GM23338 (cell line): ENCODE measurements around the gene ATP6V0A4. TPM values are rescaled to one million over a fixed set of nuclear protein-coding genes. Genes with fewer than 3 reads are reported as not detected.

ENCODE experiments used
- ATAC-seq: fragments of 200-7000 bp; cut with Tn5 transposase; 3 replicates; pipeline ENCODE4 v1.9.1; 2020
- DNase-seq: peaks from one replicate; pipeline ENCODE4 v3.0.0-alpha.2; 2015; ENCODE audit warnings: low spot score
- H2AFZ ChIP-seq: fragments of 200-600 bp; sonication (generic); 2 replicates; pipeline ENCODE4 v1.8.0; 2016; ENCODE audit warnings: antibody characterized with exemption, mild to moderate bottlenecking, moderate library complexity
- H3F3A ChIP-seq: fragments of 200-600 bp; sonication (generic); replicated peaks from 2 replicates; pipeline ENCODE4 v1.8.0; 2017; ENCODE audit warnings: antibody characterized with exemption, mixed run types, low read depth
- H3K27ac ChIP-seq: fragments of 200-600 bp; sonication (generic); 2 replicates; pipeline ENCODE4 v1.6.1; 2016; ENCODE audit warnings: low read depth
- H3K27me3 ChIP-seq: fragments of 200-600 bp; sonication (generic); 2 replicates; pipeline ENCODE4 v1.8.0; 2016; ENCODE audit warnings: mild to moderate bottlenecking, mixed run types, moderate library complexity; ENCODE audit not compliant: insufficient read depth
- H3K36me3 ChIP-seq: fragments of 200-600 bp; sonication (generic); 2 replicates; pipeline ENCODE4 v1.8.0; 2016; ENCODE audit warnings: mild to moderate bottlenecking; ENCODE audit not compliant: insufficient read depth
- H3K4me1 ChIP-seq: fragments of 200-600 bp; sonication (generic); 2 replicates; pipeline ENCODE4 v1.8.0; 2016; ENCODE audit warnings: mild to moderate bottlenecking, moderate library complexity; ENCODE audit not compliant: insufficient read depth
- H3K4me2 ChIP-seq: fragments of 200-600 bp; sonication (generic); 2 replicates; pipeline ENCODE4 v1.7.1; 2017; ENCODE audit warnings: mixed run types
- H3K4me3 ChIP-seq: fragments of 200-600 bp; sonication (generic); 2 replicates; pipeline ENCODE4 v1.6.1; 2016; ENCODE audit warnings: mixed run types
- H3K79me2 ChIP-seq: fragments of 200-600 bp; sonication (generic); replicated peaks from 2 replicates; pipeline ENCODE4 v1.8.0; 2017; ENCODE audit warnings: mild to moderate bottlenecking; ENCODE audit not compliant: insufficient read depth
- H3K9me2 ChIP-seq: fragments of 200-600 bp; sonication (generic); 2 replicates; pipeline ENCODE4 v1.8.0; 2017; ENCODE audit not compliant: insufficient read depth
- H4K20me1 ChIP-seq: fragments of 200-600 bp; sonication (generic); replicated peaks from 2 replicates; pipeline ENCODE4 v1.8.0; 2017; ENCODE audit warnings: mild to moderate bottlenecking; ENCODE audit not compliant: insufficient read depth
- H3K27ac Mint-ChIP-seq: 2 replicates; pipeline ENCODE4 v1.8.0; 2020; ENCODE audit warnings: inconsistent platforms, mild to moderate bottlenecking, moderate library complexity, mixed read lengths
- H3K27me3 Mint-ChIP-seq: 3 replicates; pipeline ENCODE4 v1.8.0; 2022; ENCODE audit warnings: low read depth, mild to moderate bottlenecking, moderate library complexity, mixed read lengths, inconsistent platforms; ENCODE audit not compliant: insufficient read depth, poor library complexity
- H3K36me3 Mint-ChIP-seq: 3 replicates; pipeline ENCODE4 v1.8.0; 2021; ENCODE audit warnings: low read depth, mild to moderate bottlenecking, inconsistent platforms, moderate library complexity, mixed read lengths
- H3K4me1 Mint-ChIP-seq: 3 replicates; pipeline ENCODE4 v1.8.0; 2020; ENCODE audit warnings: mild to moderate bottlenecking, inconsistent platforms, mixed read lengths
- H3K4me3 Mint-ChIP-seq: 3 replicates; pipeline ENCODE4 v1.8.0; 2021; ENCODE audit warnings: moderate library complexity, mild to moderate bottlenecking, inconsistent platforms, mixed read lengths
- H3K9me3 Mint-ChIP-seq: 3 replicates; pipeline ENCODE4 v1.8.0; 2020; ENCODE audit warnings: moderate library complexity, mild to moderate bottlenecking, inconsistent platforms, mixed read lengths
- CREB1 ChIP-seq: fragments of 250-450 bp; sonication (Bioruptor Pico); IDR thresholded peaks from 2 replicates; pipeline ENCODE4 v1.5.0; 2020; ENCODE audit warnings: low read depth, mild to moderate bottlenecking, moderate library complexity
- EZH2 ChIP-seq: fragments of 200-600 bp; sonication (generic); IDR thresholded peaks from one replicate; pipeline ENCODE4 v1.8.0; 2017; ENCODE audit warnings: antibody characterized with exemption, mild to moderate bottlenecking, low read depth; ENCODE audit not compliant: unreplicated experiment
- NANOG ChIP-seq: IDR thresholded peaks from 2 replicates; pipeline ENCODE4 v1.6.1; 2016; ENCODE audit warnings: antibody characterized with exemption, borderline replicate concordance
- POLR2AphosphoS5 ChIP-seq: IDR thresholded peaks from 2 replicates; pipeline ENCODE4 v1.6.1; 2016; ENCODE audit warnings: antibody characterized with exemption, low read depth
- STAT1 ChIP-seq: IDR thresholded peaks from one replicate; pipeline ENCODE4 v1.6.1; 2016; ENCODE audit warnings: antibody characterized with exemption; ENCODE audit not compliant: unreplicated experiment
- ZNF114 ChIP-seq: fragments of 250-450 bp; sonication (Bioruptor Pico); IDR thresholded peaks from 2 replicates; pipeline ENCODE4 v1.5.0; 2020; ENCODE audit warnings: mild to moderate bottlenecking, moderate library complexity
- ZNF331 ChIP-seq: fragments of 250-450 bp; sonication (Bioruptor Pico); IDR thresholded peaks from 2 replicates; pipeline ENCODE4 v1.5.0; 2020; ENCODE audit warnings: low read depth, mild to moderate bottlenecking, moderate library complexity
- polyA plus RNA-seq: library from polyadenylated mRNA; unstranded; fragments of >200 nt; fragmentation: Nextera tagmentation; extraction: Ambion mirVana; gene quantifications from 2 replicates; pipeline ENCODE4 v1.2.1, GENCODE V29; 2016
- total RNA-seq: library from RNA; depleted of rRNA; stranded (reverse); fragments of >200 nt; shearing (Covaris generic); gene quantifications from 2 replicates; pipeline ENCODE4 v1.2.3, GENCODE V29; 2014
- TF ChIP-seq, protein P1 (sequence below): fragments of 250-450 bp; sonication (Bioruptor Pico); IDR thresholded peaks from 2 replicates; pipeline ENCODE4 v1.5.0; 2020; ENCODE audit warnings: mild to moderate bottlenecking, moderate library complexity
- TF ChIP-seq, protein P2 (sequence below): IDR thresholded peaks from one replicate; pipeline ENCODE4 v1.6.1; 2018; ENCODE audit warnings: antibody characterized with exemption; ENCODE audit not compliant: unreplicated experiment
- TF ChIP-seq, protein P3 (sequence below), 2 experiments: fragments of 200-600 bp in 1 of 2; sonication (generic) in 1 of 2; conservative IDR thresholded peaks; 2 replicates each; pipeline versions ENCODE4 v1.5.1 to v1.6.1; 2016 to 2017; ENCODE audit warnings: antibody characterized with exemption in 2 of 2, low read depth in 2 of 2, mild to moderate bottlenecking in 2 of 2, moderate library complexity in 1 of 2
- TF ChIP-seq, protein P4 (sequence below): IDR thresholded peaks from 2 replicates; pipeline ENCODE4 v1.6.1; 2016; ENCODE audit warnings: antibody characterized with exemption

Gene ATP6V0A4
- total and polyA plus RNA-seq, 2 experiments from 2014 or later, result 0.10 to 1.3 TPM

DNA sequence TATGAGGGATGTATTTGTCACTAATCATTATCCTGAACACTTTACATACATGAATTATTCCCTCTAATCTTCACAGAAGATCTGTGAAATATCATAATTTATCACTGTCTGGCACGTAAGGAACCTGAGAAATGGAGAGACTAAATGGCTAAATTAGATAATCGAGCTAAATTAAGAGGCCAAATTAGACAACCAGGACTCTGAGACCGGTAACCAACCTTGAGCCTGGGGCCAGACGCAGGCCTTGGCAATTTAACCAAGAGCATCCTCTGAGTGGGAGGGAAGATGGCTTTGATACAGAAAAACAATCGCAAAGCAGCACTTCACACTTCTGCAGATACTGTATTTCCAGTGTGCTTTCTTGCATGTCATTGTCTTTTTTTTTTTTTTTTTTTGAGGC lies 118.2 kb downstream of the ATP6V0A4 start:
- H3K27me3 Mint-ChIP-seq, result peaks cover 7% of the 10 kb centered on the region
- H3K36me3 ChIP-seq, result no peaks in the 10 kb centered on the region
- TF ChIP-seq STAT1, result no peak
- TF ChIP-seq, protein P1, sequence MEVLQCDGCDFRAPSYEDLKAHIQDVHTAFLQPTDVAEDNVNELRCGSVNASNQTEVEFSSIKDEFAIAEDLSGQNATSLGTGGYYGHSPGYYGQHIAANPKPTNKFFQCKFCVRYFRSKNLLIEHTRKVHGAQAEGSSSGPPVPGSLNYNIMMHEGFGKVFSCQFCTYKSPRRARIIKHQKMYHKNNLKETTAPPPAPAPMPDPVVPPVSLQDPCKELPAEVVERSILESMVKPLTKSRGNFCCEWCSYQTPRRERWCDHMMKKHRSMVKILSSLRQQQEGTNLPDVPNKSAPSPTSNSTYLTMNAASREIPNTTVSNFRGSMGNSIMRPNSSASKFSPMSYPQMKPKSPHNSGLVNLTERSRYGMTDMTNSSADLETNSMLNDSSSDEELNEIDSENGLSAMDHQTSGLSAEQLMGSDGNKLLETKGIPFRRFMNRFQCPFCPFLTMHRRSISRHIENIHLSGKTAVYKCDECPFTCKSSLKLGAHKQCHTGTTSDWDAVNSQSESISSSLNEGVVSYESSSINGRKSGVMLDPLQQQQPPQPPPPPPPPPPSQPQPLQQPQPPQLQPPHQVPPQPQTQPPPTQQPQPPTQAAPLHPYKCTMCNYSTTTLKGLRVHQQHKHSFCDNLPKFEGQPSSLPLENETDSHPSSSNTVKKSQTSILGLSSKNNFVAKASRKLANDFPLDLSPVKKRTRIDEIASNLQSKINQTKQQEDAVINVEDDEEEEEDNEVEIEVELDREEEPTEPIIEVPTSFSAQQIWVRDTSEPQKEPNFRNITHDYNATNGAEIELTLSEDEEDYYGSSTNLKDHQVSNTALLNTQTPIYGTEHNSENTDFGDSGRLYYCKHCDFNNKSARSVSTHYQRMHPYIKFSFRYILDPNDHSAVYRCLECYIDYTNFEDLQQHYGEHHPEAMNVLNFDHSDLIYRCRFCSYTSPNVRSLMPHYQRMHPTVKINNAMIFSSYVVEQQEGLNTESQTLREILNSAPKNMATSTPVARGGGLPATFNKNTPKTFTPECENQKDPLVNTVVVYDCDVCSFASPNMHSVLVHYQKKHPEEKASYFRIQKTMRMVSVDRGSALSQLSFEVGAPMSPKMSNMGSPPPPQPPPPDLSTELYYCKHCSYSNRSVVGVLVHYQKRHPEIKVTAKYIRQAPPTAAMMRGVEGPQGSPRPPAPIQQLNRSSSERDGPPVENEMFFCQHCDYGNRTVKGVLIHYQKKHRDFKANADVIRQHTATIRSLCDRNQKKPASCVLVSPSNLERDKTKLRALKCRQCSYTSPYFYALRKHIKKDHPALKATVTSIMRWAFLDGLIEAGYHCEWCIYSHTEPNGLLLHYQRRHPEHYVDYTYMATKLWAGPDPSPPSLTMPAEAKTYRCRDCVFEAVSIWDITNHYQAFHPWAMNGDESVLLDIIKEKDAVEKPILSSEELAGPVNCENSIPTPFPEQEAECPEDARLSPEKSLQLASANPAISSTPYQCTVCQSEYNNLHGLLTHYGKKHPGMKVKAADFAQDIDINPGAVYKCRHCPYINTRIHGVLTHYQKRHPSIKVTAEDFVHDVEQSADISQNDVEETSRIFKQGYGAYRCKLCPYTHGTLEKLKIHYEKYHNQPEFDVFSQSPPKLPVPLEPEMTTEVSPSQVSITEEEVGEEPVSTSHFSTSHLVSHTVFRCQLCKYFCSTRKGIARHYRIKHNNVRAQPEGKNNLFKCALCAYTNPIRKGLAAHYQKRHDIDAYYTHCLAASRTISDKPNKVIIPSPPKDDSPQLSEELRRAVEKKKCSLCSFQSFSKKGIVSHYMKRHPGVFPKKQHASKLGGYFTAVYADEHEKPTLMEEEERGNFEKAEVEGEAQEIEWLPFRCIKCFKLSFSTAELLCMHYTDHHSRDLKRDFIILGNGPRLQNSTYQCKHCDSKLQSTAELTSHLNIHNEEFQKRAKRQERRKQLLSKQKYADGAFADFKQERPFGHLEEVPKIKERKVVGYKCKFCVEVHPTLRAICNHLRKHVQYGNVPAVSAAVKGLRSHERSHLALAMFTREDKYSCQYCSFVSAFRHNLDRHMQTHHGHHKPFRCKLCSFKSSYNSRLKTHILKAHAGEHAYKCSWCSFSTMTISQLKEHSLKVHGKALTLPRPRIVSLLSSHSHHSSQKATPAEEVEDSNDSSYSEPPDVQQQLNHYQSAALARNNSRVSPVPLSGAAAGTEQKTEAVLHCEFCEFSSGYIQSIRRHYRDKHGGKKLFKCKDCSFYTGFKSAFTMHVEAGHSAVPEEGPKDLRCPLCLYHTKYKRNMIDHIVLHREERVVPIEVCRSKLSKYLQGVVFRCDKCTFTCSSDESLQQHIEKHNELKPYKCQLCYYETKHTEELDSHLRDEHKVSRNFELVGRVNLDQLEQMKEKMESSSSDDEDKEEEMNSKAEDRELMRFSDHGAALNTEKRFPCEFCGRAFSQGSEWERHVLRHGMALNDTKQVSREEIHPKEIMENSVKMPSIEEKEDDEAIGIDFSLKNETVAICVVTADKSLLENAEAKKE (CRISPR knock-in tag), result no peak
- no peak for TF ChIP-seq CREB1 (CRISPR knock-in tag)
- TF ChIP-seq EZH2, result no peak
- TF ChIP-seq NANOG, result no peak
- TF ChIP-seq ZNF331 (CRISPR knock-in tag), result no peak
- TF ChIP-seq, protein P2, sequence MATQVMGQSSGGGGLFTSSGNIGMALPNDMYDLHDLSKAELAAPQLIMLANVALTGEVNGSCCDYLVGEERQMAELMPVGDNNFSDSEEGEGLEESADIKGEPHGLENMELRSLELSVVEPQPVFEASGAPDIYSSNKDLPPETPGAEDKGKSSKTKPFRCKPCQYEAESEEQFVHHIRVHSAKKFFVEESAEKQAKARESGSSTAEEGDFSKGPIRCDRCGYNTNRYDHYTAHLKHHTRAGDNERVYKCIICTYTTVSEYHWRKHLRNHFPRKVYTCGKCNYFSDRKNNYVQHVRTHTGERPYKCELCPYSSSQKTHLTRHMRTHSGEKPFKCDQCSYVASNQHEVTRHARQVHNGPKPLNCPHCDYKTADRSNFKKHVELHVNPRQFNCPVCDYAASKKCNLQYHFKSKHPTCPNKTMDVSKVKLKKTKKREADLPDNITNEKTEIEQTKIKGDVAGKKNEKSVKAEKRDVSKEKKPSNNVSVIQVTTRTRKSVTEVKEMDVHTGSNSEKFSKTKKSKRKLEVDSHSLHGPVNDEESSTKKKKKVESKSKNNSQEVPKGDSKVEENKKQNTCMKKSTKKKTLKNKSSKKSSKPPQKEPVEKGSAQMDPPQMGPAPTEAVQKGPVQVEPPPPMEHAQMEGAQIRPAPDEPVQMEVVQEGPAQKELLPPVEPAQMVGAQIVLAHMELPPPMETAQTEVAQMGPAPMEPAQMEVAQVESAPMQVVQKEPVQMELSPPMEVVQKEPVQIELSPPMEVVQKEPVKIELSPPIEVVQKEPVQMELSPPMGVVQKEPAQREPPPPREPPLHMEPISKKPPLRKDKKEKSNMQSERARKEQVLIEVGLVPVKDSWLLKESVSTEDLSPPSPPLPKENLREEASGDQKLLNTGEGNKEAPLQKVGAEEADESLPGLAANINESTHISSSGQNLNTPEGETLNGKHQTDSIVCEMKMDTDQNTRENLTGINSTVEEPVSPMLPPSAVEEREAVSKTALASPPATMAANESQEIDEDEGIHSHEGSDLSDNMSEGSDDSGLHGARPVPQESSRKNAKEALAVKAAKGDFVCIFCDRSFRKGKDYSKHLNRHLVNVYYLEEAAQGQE, result no peak
- TF ChIP-seq POLR2AphosphoS5, result no peak
- TF ChIP-seq, protein P3, sequence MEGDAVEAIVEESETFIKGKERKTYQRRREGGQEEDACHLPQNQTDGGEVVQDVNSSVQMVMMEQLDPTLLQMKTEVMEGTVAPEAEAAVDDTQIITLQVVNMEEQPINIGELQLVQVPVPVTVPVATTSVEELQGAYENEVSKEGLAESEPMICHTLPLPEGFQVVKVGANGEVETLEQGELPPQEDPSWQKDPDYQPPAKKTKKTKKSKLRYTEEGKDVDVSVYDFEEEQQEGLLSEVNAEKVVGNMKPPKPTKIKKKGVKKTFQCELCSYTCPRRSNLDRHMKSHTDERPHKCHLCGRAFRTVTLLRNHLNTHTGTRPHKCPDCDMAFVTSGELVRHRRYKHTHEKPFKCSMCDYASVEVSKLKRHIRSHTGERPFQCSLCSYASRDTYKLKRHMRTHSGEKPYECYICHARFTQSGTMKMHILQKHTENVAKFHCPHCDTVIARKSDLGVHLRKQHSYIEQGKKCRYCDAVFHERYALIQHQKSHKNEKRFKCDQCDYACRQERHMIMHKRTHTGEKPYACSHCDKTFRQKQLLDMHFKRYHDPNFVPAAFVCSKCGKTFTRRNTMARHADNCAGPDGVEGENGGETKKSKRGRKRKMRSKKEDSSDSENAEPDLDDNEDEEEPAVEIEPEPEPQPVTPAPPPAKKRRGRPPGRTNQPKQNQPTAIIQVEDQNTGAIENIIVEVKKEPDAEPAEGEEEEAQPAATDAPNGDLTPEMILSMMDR (conservative IDR thresholded peaks at IDR 0.05; ENCODE audit: low read depth in 2 of 2), result no peak
- TF ChIP-seq ZNF114 (CRISPR knock-in tag), result no peak
- TF ChIP-seq, protein P4, sequence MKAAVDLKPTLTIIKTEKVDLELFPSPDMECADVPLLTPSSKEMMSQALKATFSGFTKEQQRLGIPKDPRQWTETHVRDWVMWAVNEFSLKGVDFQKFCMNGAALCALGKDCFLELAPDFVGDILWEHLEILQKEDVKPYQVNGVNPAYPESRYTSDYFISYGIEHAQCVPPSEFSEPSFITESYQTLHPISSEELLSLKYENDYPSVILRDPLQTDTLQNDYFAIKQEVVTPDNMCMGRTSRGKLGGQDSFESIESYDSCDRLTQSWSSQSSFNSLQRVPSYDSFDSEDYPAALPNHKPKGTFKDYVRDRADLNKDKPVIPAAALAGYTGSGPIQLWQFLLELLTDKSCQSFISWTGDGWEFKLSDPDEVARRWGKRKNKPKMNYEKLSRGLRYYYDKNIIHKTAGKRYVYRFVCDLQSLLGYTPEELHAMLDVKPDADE, result no peak
- ATAC-seq, result no peak
- peaks cover 14% of the 10 kb centered on the region; the same call in 1 of the 2 replicates for H3K4me1 ChIP-seq
- no peaks in the 10 kb centered on the region for H4K20me1 ChIP-seq
- no peak overlapping the region for H3K4me3 ChIP-seq
- H3K4me1 Mint-ChIP-seq, result no peaks in the 10 kb centered on the region
- H3K9me2 ChIP-seq, result no peaks in the 10 kb centered on the region
- H2AFZ ChIP-seq, result peak overlapping the region; percentile 47; the same call in 1 of the 2 replicates
- no peaks in the 10 kb centered on the region for H3K27me3 ChIP-seq
- H3K9me3 Mint-ChIP-seq, result no peaks in the 10 kb centered on the region
- H3K36me3 Mint-ChIP-seq, result no peaks in the 10 kb centered on the region
- H3F3A ChIP-seq, result no peaks in the 10 kb centered on the region
- no peak for DNase-seq
- H3K4me2 ChIP-seq, result no peak overlapping the region
- no peak overlapping the region for H3K27ac ChIP-seq
- no peak overlapping the region for H3K4me3 Mint-ChIP-seq
- no peak overlapping the region for H3K27ac Mint-ChIP-seq
- H3K79me2 ChIP-seq, result no peaks in the 10 kb centered on the region
